CD14-positive monocyte (primary cell): ENCODE results near the gene SUSD2. TPM values are rescaled to one million over a fixed set of nuclear protein-coding genes. Genes with fewer than 3 reads are reported as not detected.

Source experiments
- DNase-seq, 3 donors: peaks; one replicate each; pipeline ENCODE4 v3.0.0-alpha.2; 2011 to 2022
- H2AFZ ChIP-seq: 2 replicates; pipeline ENCODE4 v1.6.0; 2012; ENCODE audit warnings: mild to moderate bottlenecking, low read depth, low read length, inconsistent platforms; ENCODE audit not compliant: insufficient read depth, poor library complexity, severe bottlenecking
- H3K27ac ChIP-seq, 2 donors: 1 replicate in 1 of 2; 2 replicates in 1 of 2; pipeline ENCODE4 v1.5.1; 2012 to 2013; ENCODE audit warnings: low read length in 2 of 2, control low read depth in 1 of 2, inconsistent platforms in 1 of 2, low read depth in 1 of 2, mild to moderate bottlenecking in 1 of 2
- H3K27me3 ChIP-seq, 2 donors: one replicate each; pipeline versions ENCODE4 v1.6.0 to v1.6.1; 2011 to 2013; ENCODE audit warnings: low read length in 2 of 2; ENCODE audit not compliant: control insufficient read depth in 2 of 2, insufficient read depth in 2 of 2
- H3K36me3 ChIP-seq, 2 donors: replicated peaks in 1 of 2; 1 replicate in 1 of 2; 2 replicates in 1 of 2; pipeline versions ENCODE4 v1.5.1 to v1.6.1; 2012 to 2013; ENCODE audit warnings: low read length in 2 of 2, control low read depth in 1 of 2, inconsistent platforms in 1 of 2, mild to moderate bottlenecking in 1 of 2; ENCODE audit not compliant: insufficient read depth in 2 of 2, control insufficient read depth in 1 of 2
- H3K4me1 ChIP-seq, 2 donors: 1 replicate in 1 of 2; 2 replicates in 1 of 2; pipeline versions ENCODE4 v1.5.1 to v1.6.1; 2012 to 2013; ENCODE audit warnings: low read length in 2 of 2, control low read depth in 1 of 2, inconsistent platforms in 1 of 2, mild to moderate bottlenecking in 1 of 2, moderate library complexity in 1 of 2; ENCODE audit not compliant: insufficient read depth in 2 of 2, control insufficient read depth in 1 of 2
- H3K4me2 ChIP-seq: replicated peaks from 2 replicates; pipeline ENCODE3; 2012; ENCODE audit warnings: low read length, moderate library complexity, mild to moderate bottlenecking; ENCODE audit not compliant: poor library complexity, severe bottlenecking; ENCODE audit errors: extremely low read depth
- H3K4me3 ChIP-seq, 3 experiments: fragments of 200-600 bp in 1 of 3; sonication (generic) in 1 of 3; replicated peaks in 1 of 3; 1 replicate in 2 of 3; 2 replicates in 1 of 3; pipeline ENCODE4 v1.5.1; 2011 to 2013; ENCODE audit warnings: low read length in 3 of 3, mild to moderate bottlenecking in 3 of 3, control low read depth in 2 of 3, low read depth in 2 of 3, inconsistent platforms in 1 of 3, moderate library complexity in 1 of 3
- H3K79me2 ChIP-seq: 2 replicates; pipeline ENCODE4 v1.6.0; 2012; ENCODE audit warnings: mild to moderate bottlenecking, control low read depth, inconsistent platforms, low read length, moderate library complexity; ENCODE audit not compliant: insufficient read depth
- H3K9ac ChIP-seq: 2 replicates; pipeline ENCODE4 v1.6.0; 2017; ENCODE audit warnings: low read length, mild to moderate bottlenecking; ENCODE audit not compliant: insufficient read depth, poor library complexity, severe bottlenecking
- H3K9me3 ChIP-seq, 2 donors: replicated peaks in 1 of 2; 1 replicate in 1 of 2; 2 replicates in 1 of 2; pipeline versions ENCODE4 v1.5.1 to v1.6.1; 2012 to 2013; ENCODE audit warnings: low read length in 2 of 2, control low read depth in 1 of 2; ENCODE audit not compliant: control insufficient read depth in 1 of 2, insufficient read depth in 1 of 2
- H4K20me1 ChIP-seq: 2 replicates; pipeline ENCODE4 v1.6.0; 2012; ENCODE audit warnings: mild to moderate bottlenecking, low read length, control low read depth, moderate library complexity; ENCODE audit not compliant: insufficient read depth
- H3K27ac Mint-ChIP-seq, 7 donors: one replicate each; pipeline ENCODE4 v1.8.0; 2020; ENCODE audit warnings: mild to moderate bottlenecking in 7 of 7, mixed read lengths in 7 of 7, moderate library complexity in 6 of 7, inconsistent platforms in 2 of 7
- H3K27me3 Mint-ChIP-seq, 3 donors: one replicate each; pipeline ENCODE4 v1.8.0; 2021 to 2022; ENCODE audit warnings: low read depth in 3 of 3, mild to moderate bottlenecking in 3 of 3, mixed read lengths in 3 of 3, moderate library complexity in 3 of 3, inconsistent platforms in 1 of 3
- H3K36me3 Mint-ChIP-seq, 2 donors: one replicate each; pipeline ENCODE4 v1.8.0; 2020; ENCODE audit warnings: mixed read lengths in 2 of 2, inconsistent platforms in 1 of 2, mild to moderate bottlenecking in 1 of 2
- H3K4me1 Mint-ChIP-seq: one replicate; pipeline ENCODE4 v1.8.0; 2020; ENCODE audit warnings: mild to moderate bottlenecking, mixed read lengths
- H3K4me3 Mint-ChIP-seq, 2 donors: one replicate each; pipeline ENCODE4 v1.8.0; 2020; ENCODE audit warnings: mild to moderate bottlenecking in 2 of 2, mixed read lengths in 2 of 2, moderate library complexity in 1 of 2
- H3K9me3 Mint-ChIP-seq, 7 donors: one replicate each; pipeline ENCODE4 v1.8.0; 2020 to 2022; ENCODE audit warnings: mixed read lengths in 7 of 7, mild to moderate bottlenecking in 6 of 7, moderate library complexity in 6 of 7, inconsistent platforms in 2 of 7
- CTCF ChIP-seq: fragments of 200-600 bp; IDR thresholded peaks from one replicate; pipeline ENCODE4 v1.8.0; 2022; ENCODE audit warnings: antibody characterized with exemption, mild to moderate bottlenecking
- WGBS: methylation state at CpG from one replicate; pipeline ENCODE4 v1.1.5; 2013; ENCODE audit warnings: missing lambda C conversion rate; ENCODE audit not compliant: insufficient coverage; 5-methylcytosine and 5-hydroxymethylcytosine counted together
- intact Hi-C, 2 donors: fragments of 100-400 bp; cut with micrococcal nuclease; formaldehyde crosslinking; loops; one replicate each; pipeline versions ENCODE4 v1.15.0 to v1.15.1; 2023
- polyA plus RNA-seq, 3 donors: library from polyadenylated mRNA; depleted of rRNA in 1 of 3; unstranded in 2 of 3; stranded (reverse) in 1 of 3; fragments of 300-500 nt in 2 of 3; fragments of >200 nt in 1 of 3; fragmentation: Illumina TruSeq in 2 of 3; gene quantifications; 1 replicate in 2 of 3; 2 replicates in 1 of 3; pipeline ENCODE4 v1.2.3, GENCODE V29; 2012 to 2021

The SUSD2 gene
- polyA plus RNA-seq, 3 donors = 0.56 TPM; not detected in 2

GRCh38 chr22:24230911-24231656 lies 49.8 kb downstream of the SUSD2 start:
- H3K4me1 Mint-ChIP-seq = no peaks in the 10 kb centered on the region

GRCh38 chr22:24231706-24232105 lies 50.4 kb downstream of the SUSD2 start:
- DNase-seq = no peak
- TF ChIP-seq CTCF = no peak
- H2AFZ ChIP-seq = no peak overlapping the region
- peaks cover 0 to 2% (median 1%) of the 10 kb centered on the region in 3 donors for H3K27me3 Mint-ChIP-seq
- H3K9ac ChIP-seq = no peak overlapping the region
- no peak overlapping the region for H3K27ac ChIP-seq
- no peak overlapping the region for H3K4me3 ChIP-seq
- no peaks in the 10 kb centered on the region for H3K36me3 Mint-ChIP-seq
- H3K27ac Mint-ChIP-seq = no peak overlapping the region
- no peaks in the 10 kb centered on the region for H3K79me2 ChIP-seq
- no peaks in the 10 kb centered on the region for H3K4me1 ChIP-seq
- intact Hi-C loops = loop anchor here (2.0 to 5.0 kb wide), 2 partner anchors 41 to 44 kb away; no protein-coding TSS in a partner anchor
- no peak overlapping the region for H3K4me2 ChIP-seq
- no peak overlapping the region for H3K4me3 Mint-ChIP-seq
- H3K27me3 ChIP-seq = no peaks in the 10 kb centered on the region
- no peaks in the 10 kb centered on the region for H3K9me3 ChIP-seq
- H3K9me3 Mint-ChIP-seq = peaks cover 0 to 7% (median 0%) of the 10 kb centered on the region in 7 donors
- H3K4me1 Mint-ChIP-seq = no peaks in the 10 kb centered on the region
- no peaks in the 10 kb centered on the region for H4K20me1 ChIP-seq
- no peaks in the 10 kb centered on the region for H3K36me3 ChIP-seq
- WGBS = 100% methylated on average over 7 of the region's 9 CpGs

More at GRCh38 chr22:24230911-24231656, 49.8 kb downstream of the SUSD2 start:
- Histone ChIP-seq H2AFZ (no peak overlapping the region), H3K79me2 (no peaks in the 10 kb centered on the region), H3K9me3 (no peaks in the 10 kb centered on the region), H3K36me3 (no peaks in the 10 kb centered on the region), H3K27me3 (no peaks in the 10 kb centered on the region), H3K9ac (no peak overlapping the region), H3K4me1 (no peaks in the 10 kb centered on the region), H4K20me1 (no peaks in the 10 kb centered on the region), H3K4me3 (no peak overlapping the region), H3K4me2 (no peak overlapping the region), H3K27ac (no peak overlapping the region)
- TF ChIP-seq CTCF = peak; percentile 84
- Mint-ChIP-seq H3K9me3 (peaks cover 0 to 7% (median 0%) of the 10 kb centered on the region in 7 donors), H3K4me3 (no peak overlapping the region), H3K27me3 (peaks cover 0 to 2% (median 1%) of the 10 kb centered on the region in 3 donors), H3K36me3 (no peaks in the 10 kb centered on the region), H3K27ac (peak overlapping the region in 1 of 7 donors; percentile 37)
- intact Hi-C loops = loop anchor here (2.0 to 5.0 kb wide), 2 partner anchors 40 to 44 kb away; no protein-coding TSS in a partner anchor
- DNase-seq = peak; percentile 34 to 67 (median 55)
- WGBS = 67% methylated on average over 12 of the region's 18 CpGs
